Lung (tissue), 12 donors: Measurements from ENCODE around the gene CHIC1. TPM values are rescaled to one million over a fixed set of nuclear protein-coding genes. Genes with fewer than 3 reads are reported as not detected.
"Not testable (repeated sequence)": the region's sequence is repeated elsewhere in the genome, so short reads cannot be mapped to it uniquely, and the experiment has no call there.

Source experiments
- ATAC-seq: fragments of 200-7000 bp; cut with Tn5 transposase; one replicate; pipeline ENCODE4 v1.9.1; 2020; ENCODE audit warnings: moderate number of reproducible peaks; ENCODE audit not compliant: insufficient read depth, low FRiP score
- DNase-seq, 3 donors: peaks; one replicate each; pipeline ENCODE4 v3.0.0-alpha.2; 2013 to 2017
- H3K27ac ChIP-seq, 2 donors: one replicate each; pipeline ENCODE4 v1.5.1; 2013; ENCODE audit warnings: mild to moderate bottlenecking in 2 of 2, moderate library complexity in 2 of 2, control low read depth in 1 of 2, inconsistent platforms in 1 of 2, low read depth in 1 of 2, low read length in 1 of 2
- H3K27me3 ChIP-seq, 3 donors: one replicate each; pipeline ENCODE4 v1.5.1; 2013; ENCODE audit warnings: low read length in 2 of 3; ENCODE audit not compliant: control insufficient read depth in 3 of 3, insufficient read depth in 3 of 3
- H3K36me3 ChIP-seq, 4 donors: one replicate each; pipeline ENCODE4 v1.5.1; 2013; ENCODE audit warnings: low read length in 4 of 4, mild to moderate bottlenecking in 1 of 4, moderate library complexity in 1 of 4; ENCODE audit not compliant: control insufficient read depth in 4 of 4, insufficient read depth in 4 of 4
- H3K4me1 ChIP-seq, 5 donors: one replicate each; pipeline ENCODE4 v1.5.1; 2013; ENCODE audit warnings: low read length in 5 of 5, mild to moderate bottlenecking in 2 of 5, moderate library complexity in 1 of 5; ENCODE audit not compliant: control insufficient read depth in 5 of 5, insufficient read depth in 5 of 5
- H3K4me3 ChIP-seq: one replicate; pipeline ENCODE4 v1.5.1; 2013; ENCODE audit warnings: mild to moderate bottlenecking, control low read depth, moderate library complexity
- H3K9ac ChIP-seq, 2 donors: one replicate each; pipeline ENCODE4 v1.5.1; 2013; ENCODE audit warnings: low read length in 2 of 2, control low read depth in 1 of 2; ENCODE audit not compliant: insufficient read depth in 1 of 2
- H3K9me3 ChIP-seq, 4 donors: one replicate each; pipeline ENCODE4 v1.5.1; 2013; ENCODE audit warnings: low read length in 3 of 4, mild to moderate bottlenecking in 1 of 4, moderate library complexity in 1 of 4; ENCODE audit not compliant: control insufficient read depth in 4 of 4, insufficient read depth in 3 of 4
- WGBS, 2 donors: extraction: QIAGEN DNeasy Blood & Tissue Kit; methylation state at CpG; one replicate each; pipeline ENCODE4 v1.1.7; 2013; 5-methylcytosine and 5-hydroxymethylcytosine counted together
- polyA plus RNA-seq, 2 donors: library from polyadenylated mRNA; stranded (reverse); fragments of 200-250 nt; gene quantifications; one replicate each; pipeline ENCODE4 v1.2.1, GENCODE V29; 2013
- total RNA-seq, 2 donors: library from RNA; depleted of rRNA in 1 of 2; stranded (reverse); fragments of >200 nt in 1 of 2; gene quantifications; one replicate each; pipeline ENCODE4 v1.2.1, GENCODE V29; 2014 to 2021
- TF ChIP-seq, protein P1 (sequence below): IDR thresholded peaks from 2 replicates; pipeline ENCODE4 v1.5.1; 2012; ENCODE audit warnings: mild to moderate bottlenecking; ENCODE audit errors: control extremely low read depth, extremely low read depth
- donor health status: control.
- donor health status: control.
- donor health status: Bipolar disorder and iron deficiency.
- donor health status: healthy.
- donor health status: DM: yes; HTN: yes; CAD: no.

The CHIC1 gene
- total and polyA plus RNA-seq, 4 donors: 2.0 to 14.3 (median 4.4) TPM

GRCh38 chrX:73525928-73526690 is 36.9 kb upstream of the CHIC1 start:
- H3K27ac ChIP-seq: no peak overlapping the region
- no peaks in the 10 kb centered on the region for H3K36me3 ChIP-seq
- H3K9ac ChIP-seq: no peak overlapping the region
- H3K4me3 ChIP-seq: no peak overlapping the region
- H3K9me3 ChIP-seq: peaks cover 0 to 11% (median 4%) of the 10 kb centered on the region in 4 donors
- WGBS, 2 donors: 41 to 47% methylated on average over 11 to 13 of the region's 13 CpGs
- ATAC-seq (no peak), DNase-seq (no peak)
- no peaks in the 10 kb centered on the region for H3K4me1 ChIP-seq
- TF ChIP-seq, protein P1, sequence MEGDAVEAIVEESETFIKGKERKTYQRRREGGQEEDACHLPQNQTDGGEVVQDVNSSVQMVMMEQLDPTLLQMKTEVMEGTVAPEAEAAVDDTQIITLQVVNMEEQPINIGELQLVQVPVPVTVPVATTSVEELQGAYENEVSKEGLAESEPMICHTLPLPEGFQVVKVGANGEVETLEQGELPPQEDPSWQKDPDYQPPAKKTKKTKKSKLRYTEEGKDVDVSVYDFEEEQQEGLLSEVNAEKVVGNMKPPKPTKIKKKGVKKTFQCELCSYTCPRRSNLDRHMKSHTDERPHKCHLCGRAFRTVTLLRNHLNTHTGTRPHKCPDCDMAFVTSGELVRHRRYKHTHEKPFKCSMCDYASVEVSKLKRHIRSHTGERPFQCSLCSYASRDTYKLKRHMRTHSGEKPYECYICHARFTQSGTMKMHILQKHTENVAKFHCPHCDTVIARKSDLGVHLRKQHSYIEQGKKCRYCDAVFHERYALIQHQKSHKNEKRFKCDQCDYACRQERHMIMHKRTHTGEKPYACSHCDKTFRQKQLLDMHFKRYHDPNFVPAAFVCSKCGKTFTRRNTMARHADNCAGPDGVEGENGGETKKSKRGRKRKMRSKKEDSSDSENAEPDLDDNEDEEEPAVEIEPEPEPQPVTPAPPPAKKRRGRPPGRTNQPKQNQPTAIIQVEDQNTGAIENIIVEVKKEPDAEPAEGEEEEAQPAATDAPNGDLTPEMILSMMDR: no peak
- peaks cover 0 to 4% (median 0%) of the 10 kb centered on the region in 3 donors for H3K27me3 ChIP-seq

- H3K4me1 ChIP-seq, H3K27me3 ChIP-seq, H3K9me3 ChIP-seq, H3K9ac ChIP-seq, H3K27ac ChIP-seq, H3K4me3 ChIP-seq, H3K36me3 ChIP-seq, ATAC-seq, DNase-seq: not testable (repeated sequence)
- 90 to 98% methylated on average over 4 of the region's 4 CpGs for WGBS, 2 donors
These were observed 31.3 kb upstream of the CHIC1 start for GRCh38 chrX:73531655-73532054.

- DNase-seq (no peak), ATAC-seq (no peak)
- no peaks in the 10 kb centered on the region for H3K36me3 ChIP-seq
- TF ChIP-seq, protein P1: no peak
- H3K4me1 ChIP-seq: no peaks in the 10 kb centered on the region
- H3K27me3 ChIP-seq: no peaks in the 10 kb centered on the region
- no peak overlapping the region for H3K4me3 ChIP-seq
- no peak overlapping the region for H3K27ac ChIP-seq
- no peaks in the 10 kb centered on the region for H3K9me3 ChIP-seq
- H3K9ac ChIP-seq: no peak overlapping the region
These were observed 6.8 kb upstream of the CHIC1 start for GRCh38 chrX:73556159-73556558.

- TF ChIP-seq, protein P1: no peak
- H3K27ac ChIP-seq: no peak overlapping the region
- H3K27me3 ChIP-seq: peaks cover 0 to 2% (median 0%) of the 10 kb centered on the region in 3 donors
- 56 to 64% methylated on average over 3 of the region's 3 CpGs for WGBS, 2 donors
- H3K36me3 ChIP-seq: no peaks in the 10 kb centered on the region
- ATAC-seq: no peak
- peaks cover 0 to 4% (median 0%) of the 10 kb centered on the region in 4 donors for H3K9me3 ChIP-seq
- DNase-seq: peak; percentile 44 to 90 (median 86)
- H3K4me3 ChIP-seq: no peak overlapping the region
- peaks cover 0 to 5% (median 0%) of the 10 kb centered on the region in 5 donors for H3K4me1 ChIP-seq
- H3K9ac ChIP-seq: no peak overlapping the region
These were observed 1.2 kb upstream of the CHIC1 start for GRCh38 chrX:73561801-73562200.
